Left ventricle myocardium inferior (tissue), 1 donor: ENCODE data around the gene NOL4L. TPM values are rescaled to one million over a fixed set of nuclear protein-coding genes. Genes with fewer than 3 reads are reported as not detected.

ENCODE experiments used
- DNase-seq: peaks from one replicate; pipeline ENCODE4 v3.0.0-alpha.2; 2020
- H3K27ac ChIP-seq: fragments of 200-600 bp; replicated peaks from 2 replicates; pipeline ENCODE4 v1.8.0; 2021
- H3K27me3 ChIP-seq: fragments of 200-600 bp; 2 replicates; pipeline ENCODE4 v1.8.0; 2021; ENCODE audit warnings: low read depth
- H3K36me3 ChIP-seq: fragments of 200-600 bp; 2 replicates; pipeline ENCODE4 v1.8.0; 2021
- H3K4me1 ChIP-seq: fragments of 200-600 bp; 2 replicates; pipeline ENCODE4 v1.8.0; 2021
- H3K4me3 ChIP-seq: fragments of 200-600 bp; 2 replicates; pipeline ENCODE4 v1.8.0; 2021; ENCODE audit warnings: mild to moderate bottlenecking, moderate library complexity
- H3K9me3 ChIP-seq: fragments of 200-600 bp; replicated peaks from 2 replicates; pipeline ENCODE4 v1.8.0; 2021
- intact Hi-C: fragments of 100-400 bp; cut with micrococcal nuclease; formaldehyde crosslinking; loops from one replicate; pipeline ENCODE4 v1.11.0; 2022
- total RNA-seq: library from RNA; stranded (reverse); fragmentation: NEBNext Ultra II Directional; extraction: Animal tissue kit (Norgen Biotek cat#: 25700); gene quantifications from one replicate; pipeline ENCODE4 v1.2.1, GENCODE V29; 2021
- TF ChIP-seq, protein P1 (sequence below): fragments of 200-600 bp; IDR thresholded peaks from 2 replicates; pipeline ENCODE4 v1.8.0; 2021; ENCODE audit warnings: antibody characterized with exemption, mild to moderate bottlenecking, borderline replicate concordance
- donor health status: DM: no; HTN: yes; CAD: no; lungs with severe emphysema.

Gene NOL4L
- total RNA-seq, 1 donor from 2014 or later: 5.6 TPM

DNA sequence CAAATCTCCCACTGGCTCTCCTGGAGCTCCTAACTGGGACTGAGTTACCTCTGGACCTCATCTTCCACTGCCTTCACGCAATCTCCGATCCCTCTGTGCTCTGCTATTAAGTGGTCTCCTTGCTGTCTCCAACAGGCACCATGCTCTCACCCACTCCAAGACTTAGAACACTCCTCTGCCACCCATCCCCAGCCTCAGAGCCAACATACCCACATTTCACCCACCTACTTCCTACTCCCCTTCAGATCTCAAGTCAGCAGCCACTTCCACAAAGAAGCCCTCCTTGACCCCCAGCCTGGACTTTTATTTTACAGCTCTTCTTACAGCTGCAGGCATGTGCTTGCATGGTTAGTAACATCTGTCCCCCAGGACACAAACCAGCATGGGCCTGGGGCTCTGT, 29.6 kb upstream of the NOL4L start:
- no peaks in the 10 kb centered on the region for H3K4me1 ChIP-seq
- no peak overlapping the region for H3K27ac ChIP-seq
- intact Hi-C loops: no loop called here
- TF ChIP-seq, protein P1, sequence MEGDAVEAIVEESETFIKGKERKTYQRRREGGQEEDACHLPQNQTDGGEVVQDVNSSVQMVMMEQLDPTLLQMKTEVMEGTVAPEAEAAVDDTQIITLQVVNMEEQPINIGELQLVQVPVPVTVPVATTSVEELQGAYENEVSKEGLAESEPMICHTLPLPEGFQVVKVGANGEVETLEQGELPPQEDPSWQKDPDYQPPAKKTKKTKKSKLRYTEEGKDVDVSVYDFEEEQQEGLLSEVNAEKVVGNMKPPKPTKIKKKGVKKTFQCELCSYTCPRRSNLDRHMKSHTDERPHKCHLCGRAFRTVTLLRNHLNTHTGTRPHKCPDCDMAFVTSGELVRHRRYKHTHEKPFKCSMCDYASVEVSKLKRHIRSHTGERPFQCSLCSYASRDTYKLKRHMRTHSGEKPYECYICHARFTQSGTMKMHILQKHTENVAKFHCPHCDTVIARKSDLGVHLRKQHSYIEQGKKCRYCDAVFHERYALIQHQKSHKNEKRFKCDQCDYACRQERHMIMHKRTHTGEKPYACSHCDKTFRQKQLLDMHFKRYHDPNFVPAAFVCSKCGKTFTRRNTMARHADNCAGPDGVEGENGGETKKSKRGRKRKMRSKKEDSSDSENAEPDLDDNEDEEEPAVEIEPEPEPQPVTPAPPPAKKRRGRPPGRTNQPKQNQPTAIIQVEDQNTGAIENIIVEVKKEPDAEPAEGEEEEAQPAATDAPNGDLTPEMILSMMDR: no peak
- no peaks in the 10 kb centered on the region for H3K9me3 ChIP-seq
- H3K4me3 ChIP-seq: no peak overlapping the region
- DNase-seq: no peak
- H3K27me3 ChIP-seq: peaks cover 30% of the 10 kb centered on the region
- H3K36me3 ChIP-seq: no peaks in the 10 kb centered on the region

DNA sequence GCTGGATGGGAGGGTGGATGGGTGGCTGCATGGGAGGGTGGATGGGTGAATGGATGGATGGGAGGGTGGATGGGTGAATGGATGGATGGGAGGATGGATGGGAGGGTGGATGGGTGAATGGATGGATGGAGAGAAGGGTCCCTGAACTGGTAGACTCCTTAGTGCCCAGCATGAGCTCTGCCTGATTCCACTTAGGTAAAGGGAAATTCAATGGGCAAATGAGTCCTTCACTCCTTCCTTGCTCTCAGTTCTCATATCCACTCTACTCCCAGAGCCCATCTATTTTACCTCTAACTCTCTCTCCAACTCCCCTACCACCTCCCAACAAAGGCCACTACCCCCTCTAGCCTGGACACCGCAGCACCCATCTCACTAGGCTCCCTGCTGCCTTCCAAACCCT, 29.2 kb upstream of the NOL4L start:
- intact Hi-C loops: no loop called here
- DNase-seq: no peak
- TF ChIP-seq, protein P1: no peak
- no peaks in the 10 kb centered on the region for H3K36me3 ChIP-seq
- peaks cover 29% of the 10 kb centered on the region for H3K27me3 ChIP-seq
- H3K27ac ChIP-seq: no peak overlapping the region
- H3K4me3 ChIP-seq: no peak overlapping the region
- H3K4me1 ChIP-seq: no peaks in the 10 kb centered on the region
- no peaks in the 10 kb centered on the region for H3K9me3 ChIP-seq

DNA sequence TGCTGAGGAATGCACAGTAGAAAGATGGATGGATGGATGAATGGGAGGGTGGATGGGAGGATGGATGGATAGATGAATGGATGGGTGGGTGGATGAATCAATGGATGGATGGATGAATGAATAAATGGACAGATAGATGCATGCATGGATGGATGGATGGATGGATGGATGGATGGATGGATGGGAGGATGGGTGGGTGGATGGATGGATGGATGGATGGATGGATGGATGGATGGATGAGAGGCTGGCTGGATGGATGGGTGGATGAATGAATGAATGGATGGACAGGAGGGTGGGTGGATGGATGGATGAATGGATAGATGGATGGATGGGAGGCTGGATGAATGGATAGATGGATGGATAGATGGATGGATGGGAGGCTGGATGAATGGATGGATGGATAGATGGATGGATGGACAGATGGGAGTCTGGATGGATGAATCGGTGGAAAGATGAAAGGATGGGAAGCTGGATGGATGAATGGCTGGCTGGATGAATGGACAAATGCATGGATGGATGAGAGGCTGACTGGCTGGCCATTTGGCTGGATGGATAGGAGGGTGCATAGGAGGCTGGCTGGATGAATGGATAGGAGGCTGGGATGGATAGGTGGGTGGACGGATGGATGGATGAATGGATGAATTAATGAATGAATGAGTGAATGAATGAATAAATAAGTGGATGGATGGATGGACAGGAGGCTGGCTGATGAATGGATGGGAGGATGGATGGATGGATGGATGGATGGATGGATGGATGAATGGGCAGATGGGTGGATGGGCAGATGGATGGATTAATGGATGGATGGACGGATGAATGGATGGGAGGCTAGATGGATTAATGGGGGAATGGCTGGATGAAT, 28.3 kb upstream of the NOL4L start:
- H3K36me3 ChIP-seq: no peaks in the 10 kb centered on the region
- no peak overlapping the region for H3K27ac ChIP-seq
- H3K4me3 ChIP-seq: no peak overlapping the region
- TF ChIP-seq, protein P1: no peak
- no peaks in the 10 kb centered on the region for H3K4me1 ChIP-seq
- intact Hi-C loops: no loop called here
- peaks cover 21% of the 10 kb centered on the region for H3K27me3 ChIP-seq
- no peak for DNase-seq
- H3K9me3 ChIP-seq: no peaks in the 10 kb centered on the region

DNA sequence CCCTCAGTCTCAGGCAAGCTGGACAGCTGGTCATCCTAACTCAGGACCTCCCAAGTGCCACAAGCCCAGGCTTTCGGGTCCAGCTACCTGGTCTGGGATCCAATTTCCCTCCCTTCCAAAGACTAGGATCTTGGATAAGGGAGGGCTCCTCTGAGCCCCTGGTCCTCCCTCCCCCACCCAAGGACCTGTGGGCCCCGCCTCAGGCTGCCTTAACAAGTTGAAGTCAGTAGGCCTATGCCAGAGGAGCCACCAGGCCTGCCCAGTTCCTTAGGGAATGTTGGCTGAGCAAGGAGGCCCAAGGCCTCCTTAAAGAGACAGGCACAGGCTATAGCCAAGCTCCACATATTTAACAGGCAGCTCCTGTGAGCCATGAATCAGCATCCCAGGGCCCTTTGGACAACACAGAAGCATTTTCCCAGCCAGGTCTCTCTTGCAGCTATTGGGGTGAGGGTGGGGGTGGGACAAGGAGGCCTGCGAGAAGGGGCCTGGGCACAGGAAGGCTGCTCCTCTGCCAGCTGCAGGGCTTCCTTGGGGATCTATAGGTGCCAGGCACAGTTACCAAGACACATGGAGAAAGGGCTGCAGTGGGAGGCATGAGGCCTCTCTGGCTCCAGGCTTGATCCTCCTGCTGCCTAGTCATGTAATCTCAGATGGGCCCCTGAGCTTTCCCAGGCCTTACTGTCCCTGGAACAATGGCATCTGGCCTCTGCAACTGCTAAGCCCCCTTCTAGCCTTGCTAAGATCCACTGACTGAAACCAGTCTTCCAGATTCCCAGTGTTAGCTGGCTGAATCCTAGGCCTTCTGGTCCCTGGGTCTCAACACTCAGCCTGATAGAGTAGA, 27.4 kb upstream of the NOL4L start:
- Histone ChIP-seq H3K9me3 (no peaks in the 10 kb centered on the region), H3K36me3 (no peaks in the 10 kb centered on the region), H3K27me3 (peaks cover 13% of the 10 kb centered on the region), H3K27ac (no peak overlapping the region), H3K4me1 (no peaks in the 10 kb centered on the region), H3K4me3 (no peak overlapping the region)
- intact Hi-C loops: no loop called here
- DNase-seq: no peak
- TF ChIP-seq, protein P1: no peak

DNA sequence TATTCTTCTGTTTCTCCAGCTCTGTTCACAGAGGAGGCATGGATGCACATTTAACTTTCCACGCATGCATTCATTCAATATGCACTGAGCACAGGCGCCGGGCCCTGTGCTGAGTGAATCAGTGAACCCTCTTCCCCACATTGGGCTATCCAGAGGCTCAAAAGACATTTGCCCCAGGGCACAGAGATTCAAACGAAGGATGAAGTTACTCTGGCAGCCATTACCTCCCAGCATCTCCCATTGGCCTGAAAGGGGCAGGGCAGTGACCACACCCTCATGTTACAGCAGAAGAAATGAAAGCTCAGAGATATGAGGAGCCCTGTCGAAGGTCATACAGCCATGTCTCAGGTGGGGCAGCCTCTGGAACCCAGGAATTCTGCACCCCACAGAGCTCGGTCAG, 26.7 kb upstream of the NOL4L start:
- TF ChIP-seq, protein P1: no peak
- DNase-seq: no peak
- intact Hi-C loops: no loop called here
- Histone ChIP-seq H3K27ac (no peak overlapping the region), H3K36me3 (no peaks in the 10 kb centered on the region), H3K4me1 (no peaks in the 10 kb centered on the region), H3K9me3 (no peaks in the 10 kb centered on the region), H3K4me3 (no peak overlapping the region), H3K27me3 (peaks cover 17% of the 10 kb centered on the region)
